Measurements from ENCODE around the gene RAB36.
A peak's percentile ranks its signal among the peaks of the same experiment; 100 is the strongest.

RAB36 gene

DNA sequence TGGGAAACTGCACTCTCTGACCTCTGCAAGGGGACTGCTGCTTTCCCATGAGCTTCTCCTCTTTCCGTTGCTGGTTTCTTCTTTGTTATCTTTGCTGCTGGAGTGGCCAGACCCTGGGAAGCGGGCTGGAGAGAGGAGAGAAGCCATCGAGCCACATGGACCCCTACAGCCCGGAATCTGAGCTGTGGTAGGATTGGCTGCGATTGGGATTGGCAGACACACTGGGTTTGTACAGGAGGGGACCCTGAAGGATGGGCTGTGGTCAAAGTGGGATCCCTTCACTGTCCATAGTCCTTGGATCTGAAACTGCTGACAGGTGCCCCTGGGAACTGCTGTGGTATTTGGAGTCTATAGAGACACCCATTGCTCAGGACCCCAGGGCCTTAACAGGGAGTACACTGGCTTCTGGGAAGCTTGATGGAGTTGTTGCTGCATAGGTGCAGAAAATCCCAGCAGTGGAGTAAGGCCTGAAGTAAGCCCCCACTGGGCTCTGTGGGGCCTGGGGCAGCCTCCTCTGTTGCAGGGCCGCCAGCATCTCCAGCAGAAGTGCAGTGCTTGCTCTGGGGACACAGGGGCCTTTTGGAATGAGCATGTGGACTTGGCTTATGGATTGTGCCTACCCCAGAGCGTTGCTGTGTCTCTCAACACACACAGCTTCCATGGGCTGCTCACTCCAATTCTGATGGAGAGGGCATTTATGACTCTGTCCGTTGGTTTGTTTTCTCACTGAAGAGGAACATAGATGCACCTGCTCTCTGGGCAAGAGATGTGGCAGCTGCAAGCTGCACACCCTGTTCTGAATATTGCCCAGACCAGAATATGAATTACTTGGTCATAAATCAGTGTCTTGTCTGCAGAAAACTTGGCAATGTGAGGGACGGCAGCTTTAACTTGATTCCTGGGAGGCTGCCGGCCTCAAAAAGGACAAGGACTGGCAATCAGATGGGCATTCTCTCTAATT lies 67.1 kb downstream of the RAB36 start:
- Histone ChIP-seq H3K27me3 (ENCODE audit: control insufficient read depth in 1 of 2, insufficient read depth in 2 of 2, low read length in 2 of 2) (no peaks in the 10 kb centered on the region), H3K4me1 (ENCODE audit: control insufficient read depth, insufficient read depth, low read length) (peaks cover 31% of the 10 kb centered on the region), H3K36me3 (ENCODE audit: control insufficient read depth in 2 of 2, insufficient read depth in 2 of 2, low read length in 2 of 2) (peaks cover 0 to 4% of the 10 kb centered on the region in 2 donors), H3K9ac (ENCODE audit: low read length in 2 of 2) (no peak overlapping the region), H3K9me3 (ENCODE audit: control insufficient read depth in 2 of 2, low read length in 2 of 2) (no peaks in the 10 kb centered on the region), H3K4me3 (ENCODE audit: low read length in 2 of 2) (peak overlapping the region in 1 of 2 donors; percentile 23), H3K27ac (ENCODE audit: low read length) (no peak overlapping the region)

- Histone ChIP-seq H3K9me3 (ENCODE audit: control insufficient read depth in 2 of 2, low read length in 2 of 2) (no peaks in the 10 kb centered on the region), H3K4me1 (ENCODE audit: control insufficient read depth, insufficient read depth, low read length) (peaks cover 33% of the 10 kb centered on the region), H3K36me3 (ENCODE audit: control insufficient read depth in 2 of 2, insufficient read depth in 2 of 2, low read length in 2 of 2) (no peaks in the 10 kb centered on the region), H3K27me3 (ENCODE audit: control insufficient read depth in 1 of 2, insufficient read depth in 2 of 2, low read length in 2 of 2) (no peaks in the 10 kb centered on the region), H3K27ac (ENCODE audit: low read length) (no peak overlapping the region), H3K9ac (ENCODE audit: low read length in 2 of 2) (no peak overlapping the region), H3K4me3 (ENCODE audit: low read length in 2 of 2) (no peak overlapping the region)
Measured at GRCh38 chr22:23213022-23213555, 67.8 kb downstream of the RAB36 start.

DNA sequence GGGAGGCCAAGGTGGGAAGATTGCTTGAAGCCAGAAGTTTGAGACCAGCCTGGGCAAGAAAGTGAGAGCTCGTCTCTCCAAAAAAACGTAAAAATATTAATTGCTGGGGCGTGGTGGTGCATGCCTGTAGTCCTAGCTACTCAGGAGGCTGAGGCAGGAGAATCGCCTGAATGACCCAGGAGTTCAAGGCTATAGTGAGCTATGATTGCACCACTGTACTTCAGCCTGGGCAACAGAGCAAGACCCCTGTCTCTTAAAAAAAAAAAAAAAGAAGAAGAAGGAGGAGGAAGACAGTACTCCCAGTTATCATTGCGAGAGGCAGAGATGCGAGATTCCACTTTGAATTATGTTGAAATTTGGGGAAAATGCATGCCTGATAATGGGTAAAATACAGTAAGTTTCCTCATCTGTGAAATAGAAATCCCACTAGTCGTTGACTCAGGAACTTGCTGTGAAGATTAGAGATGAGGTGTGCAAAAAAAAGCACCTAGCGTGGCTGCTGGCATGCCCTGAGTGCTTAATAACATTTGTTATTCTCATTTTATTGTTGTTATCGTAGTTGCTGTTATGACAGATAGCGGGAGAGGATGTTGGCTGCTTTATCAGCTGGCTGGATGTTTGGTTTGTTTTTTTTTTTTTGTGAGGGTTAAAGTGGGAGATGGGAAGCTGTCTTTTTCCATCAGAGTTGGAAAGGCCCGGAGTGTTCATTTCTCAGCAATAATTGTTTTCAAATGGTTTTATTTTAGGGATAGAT lies 68.5 kb downstream of the RAB36 start:
- H3K9me3 ChIP-seq (ENCODE audit: control insufficient read depth in 2 of 2, low read length in 2 of 2): no peaks in the 10 kb centered on the region
- H3K4me1 ChIP-seq (ENCODE audit: control insufficient read depth, insufficient read depth, low read length): peaks cover 39% of the 10 kb centered on the region

More for the DNA sequence above, 68.5 kb downstream of the RAB36 start:
- H3K27ac ChIP-seq (ENCODE audit: low read length): no peak overlapping the region
- H3K9ac ChIP-seq (ENCODE audit: low read length in 2 of 2): no peak overlapping the region
- no peaks in the 10 kb centered on the region for H3K36me3 ChIP-seq (ENCODE audit: control insufficient read depth in 2 of 2, insufficient read depth in 2 of 2, low read length in 2 of 2)
- H3K27me3 ChIP-seq (ENCODE audit: control insufficient read depth in 1 of 2, insufficient read depth in 2 of 2, low read length in 2 of 2): no peaks in the 10 kb centered on the region
- no peak overlapping the region for H3K4me3 ChIP-seq (ENCODE audit: low read length in 2 of 2)
